GM12878 (cell line): ENCODE measurements around the gene NEDD8.

Experiments
- CUX1 ChIP-seq: IDR thresholded peaks from 2 replicates; pipeline ENCODE4 v1.6.1; 2012; ENCODE audit warnings: improper control_type of control experiment, low read depth, low read length; ENCODE audit not compliant: insufficient replicate concordance
- EP300 ChIP-seq, 2 experiments: fragments of 150-350 bp in 1 of 2; IDR thresholded peaks; 2 replicates each; pipeline ENCODE4 v1.6.1; 2011 to 2012; ENCODE audit warnings: low read depth in 2 of 2, low read length in 2 of 2, borderline replicate concordance in 1 of 2, improper control_type of control experiment in 1 of 2, inconsistent platforms in 1 of 2; ENCODE audit not compliant: control insufficient read depth in 1 of 2
- EZH2 ChIP-seq: IDR thresholded peaks from 2 replicates; pipeline ENCODE4 v1.6.1; 2012; ENCODE audit warnings: low read depth, mild to moderate bottlenecking, control low read depth, inconsistent platforms, low read length, borderline replicate concordance; ENCODE audit not compliant: control insufficient read depth
- POLR2AphosphoS5 ChIP-seq: IDR thresholded peaks from 2 replicates; pipeline ENCODE4 v1.6.1; 2011; ENCODE audit warnings: mild to moderate bottlenecking, low read length, inconsistent platforms
- SP1 ChIP-seq: IDR thresholded peaks from one replicate; pipeline ENCODE4 v1.6.1; 2011; ENCODE audit warnings: low read depth, low read length
- TAF1 ChIP-seq: IDR thresholded peaks from 2 replicates; pipeline ENCODE4 v1.6.1; 2011; ENCODE audit warnings: mild to moderate bottlenecking, low read depth, low read length, borderline replicate concordance
- TF ChIP-seq, protein P1 (sequence below), 3 experiments: IDR thresholded peaks in 2 of 3; conservative IDR thresholded peaks in 1 of 3; 2 replicates each; pipeline ENCODE4 v1.5.1; 2011; ENCODE audit warnings: low read depth in 3 of 3, low read length in 3 of 3, mild to moderate bottlenecking in 3 of 3, control low read depth in 2 of 3, moderate library complexity in 2 of 3, inconsistent platforms in 1 of 3, mixed read lengths in 1 of 3; ENCODE audit not compliant: control insufficient read depth in 2 of 3, insufficient read depth in 1 of 3; ENCODE audit errors: extremely low read depth in 1 of 3

DNA sequence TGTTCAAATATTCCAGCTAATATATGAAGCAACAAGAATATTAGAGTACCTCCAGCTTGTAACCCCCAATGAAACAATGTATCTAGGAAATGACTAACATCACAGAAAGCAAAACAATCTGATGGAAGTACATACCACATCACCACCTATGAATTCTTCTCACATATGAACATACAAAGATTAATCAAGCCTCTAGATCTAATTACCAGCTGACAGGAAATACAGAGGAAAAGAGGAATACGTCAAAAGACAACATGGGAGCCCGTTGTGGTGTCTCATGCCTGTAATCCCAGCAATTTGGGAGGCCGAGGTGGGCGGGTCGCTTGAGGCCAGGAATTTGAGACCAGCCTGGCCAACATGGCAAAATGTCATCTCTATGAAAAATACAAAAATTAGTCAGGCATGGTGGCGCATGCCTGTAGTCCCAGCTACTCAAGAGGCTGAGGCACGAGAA lies 7.5 kb downstream of the NEDD8 start:
- TF ChIP-seq TAF1 (no peak), CUX1 (no peak), EZH2 (no peak), POLR2AphosphoS5 (no peak), SP1 (no peak), EP300 (IDR thresholded peaks at IDR 0.05; ENCODE audit: borderline replicate concordance in 1 of 2, control insufficient read depth in 1 of 2, low read depth in 2 of 2, low read length in 2 of 2) (no peak)
- TF ChIP-seq, protein P1, sequence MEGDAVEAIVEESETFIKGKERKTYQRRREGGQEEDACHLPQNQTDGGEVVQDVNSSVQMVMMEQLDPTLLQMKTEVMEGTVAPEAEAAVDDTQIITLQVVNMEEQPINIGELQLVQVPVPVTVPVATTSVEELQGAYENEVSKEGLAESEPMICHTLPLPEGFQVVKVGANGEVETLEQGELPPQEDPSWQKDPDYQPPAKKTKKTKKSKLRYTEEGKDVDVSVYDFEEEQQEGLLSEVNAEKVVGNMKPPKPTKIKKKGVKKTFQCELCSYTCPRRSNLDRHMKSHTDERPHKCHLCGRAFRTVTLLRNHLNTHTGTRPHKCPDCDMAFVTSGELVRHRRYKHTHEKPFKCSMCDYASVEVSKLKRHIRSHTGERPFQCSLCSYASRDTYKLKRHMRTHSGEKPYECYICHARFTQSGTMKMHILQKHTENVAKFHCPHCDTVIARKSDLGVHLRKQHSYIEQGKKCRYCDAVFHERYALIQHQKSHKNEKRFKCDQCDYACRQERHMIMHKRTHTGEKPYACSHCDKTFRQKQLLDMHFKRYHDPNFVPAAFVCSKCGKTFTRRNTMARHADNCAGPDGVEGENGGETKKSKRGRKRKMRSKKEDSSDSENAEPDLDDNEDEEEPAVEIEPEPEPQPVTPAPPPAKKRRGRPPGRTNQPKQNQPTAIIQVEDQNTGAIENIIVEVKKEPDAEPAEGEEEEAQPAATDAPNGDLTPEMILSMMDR (IDR thresholded peaks at IDR 0.05 in 2 of 3, conservative IDR thresholded peaks at IDR 0.05 in 1 of 3; ENCODE audit: control insufficient read depth in 2 of 3, extremely low read depth in 1 of 3, insufficient read depth in 1 of 3, low read depth in 3 of 3, low read length in 3 of 3), result no peak
